Dendritic cell treated with granulocyte-macrophage colony-stimulating factor and Interleukin-4, amounts not matched to agents 40 ng/mL and 50 ng/mL, for 4 days (primary cell): Measurements from ENCODE around the gene DRD3.

Experiments used
- H3K27ac Mint-ChIP-seq: one replicate; pipeline ENCODE4 v1.8.0; 2022; ENCODE audit warnings: mild to moderate bottlenecking, mixed read lengths
- H3K27me3 Mint-ChIP-seq: one replicate; pipeline ENCODE4 v1.8.0; 2022; ENCODE audit warnings: mild to moderate bottlenecking, mixed read lengths
- H3K36me3 Mint-ChIP-seq: one replicate; pipeline ENCODE4 v1.8.0; 2022; ENCODE audit warnings: low read depth, mixed read lengths
- H3K4me1 Mint-ChIP-seq: one replicate; pipeline ENCODE4 v1.8.0; 2022; ENCODE audit warnings: low read depth, mixed read lengths
- H3K4me3 Mint-ChIP-seq: one replicate; pipeline ENCODE4 v1.8.0; 2022; ENCODE audit warnings: mild to moderate bottlenecking, moderate library complexity, mixed read lengths
- H3K9me3 Mint-ChIP-seq: one replicate; pipeline ENCODE4 v1.8.0; 2022; ENCODE audit warnings: mixed read lengths
- intact Hi-C: fragments of 100-400 bp; cut with micrococcal nuclease; formaldehyde crosslinking; loops from one replicate; pipeline ENCODE4 v1.15.0; 2022

DRD3 gene

GRCh38 chr3:114155370-114155821 lies 23.5 kb downstream of the DRD3 start:
- Mint-ChIP-seq H3K27me3 (peaks cover 20% of the 10 kb centered on the region), H3K4me3 (no peak overlapping the region), H3K27ac (no peak overlapping the region), H3K4me1 (peaks cover 4% of the 10 kb centered on the region), H3K36me3 (no peaks in the 10 kb centered on the region), H3K9me3 (no peaks in the 10 kb centered on the region)
- intact Hi-C loops, result loop anchor here (5.0 kb wide), 1 partner anchor 418 kb away; no protein-coding TSS in a partner anchor

- Mint-ChIP-seq H3K9me3 (no peaks in the 10 kb centered on the region), H3K4me3 (no peak overlapping the region), H3K4me1 (peaks cover 4% of the 10 kb centered on the region), H3K36me3 (no peaks in the 10 kb centered on the region), H3K27me3 (peaks cover 20% of the 10 kb centered on the region), H3K27ac (no peak overlapping the region)
- intact Hi-C loops, result loop anchor here (5.0 kb wide), 1 partner anchor 312 kb away; no protein-coding TSS in a partner anchor
These were observed 24.5 kb downstream of the DRD3 start for GRCh38 chr3:114154321-114154821.

- intact Hi-C loops, result loop anchor here (5.0 kb wide), 1 partner anchor 310 kb away; no protein-coding TSS in a partner anchor
- Mint-ChIP-seq H3K27ac (no peak overlapping the region), H3K4me3 (peak overlapping the region; percentile 67), H3K36me3 (no peaks in the 10 kb centered on the region), H3K4me1 (peaks cover 4% of the 10 kb centered on the region), H3K9me3 (no peaks in the 10 kb centered on the region), H3K27me3 (peaks cover 10% of the 10 kb centered on the region)
These were observed 26.2 kb downstream of the DRD3 start for GRCh38 chr3:114152519-114153151.

- Mint-ChIP-seq H3K27ac (no peak overlapping the region), H3K9me3 (no peaks in the 10 kb centered on the region), H3K36me3 (no peaks in the 10 kb centered on the region), H3K4me3 (no peak overlapping the region), H3K27me3 (peaks cover 6% of the 10 kb centered on the region), H3K4me1 (peaks cover 4% of the 10 kb centered on the region)
- intact Hi-C loops, result loop anchor here (5.0 kb wide), 1 partner anchor 309 kb away; no protein-coding TSS in a partner anchor
These were observed 27.8 kb downstream of the DRD3 start for GRCh38 chr3:114151091-114151490.

- intact Hi-C loops, result no loop called here
- Mint-ChIP-seq H3K36me3 (no peaks in the 10 kb centered on the region), H3K27me3 (no peaks in the 10 kb centered on the region), H3K27ac (no peak overlapping the region), H3K4me1 (no peaks in the 10 kb centered on the region), H3K9me3 (no peaks in the 10 kb centered on the region), H3K4me3 (no peak overlapping the region)
These were observed 31.6 kb downstream of the DRD3 start for GRCh38 chr3:114147251-114147650.

- H3K4me1 Mint-ChIP-seq, result no peaks in the 10 kb centered on the region
- no peaks in the 10 kb centered on the region for H3K9me3 Mint-ChIP-seq
- intact Hi-C loops, result no loop called here
- no peaks in the 10 kb centered on the region for H3K27me3 Mint-ChIP-seq
- no peaks in the 10 kb centered on the region for H3K36me3 Mint-ChIP-seq
- no peak overlapping the region for H3K4me3 Mint-ChIP-seq
- H3K27ac Mint-ChIP-seq, result no peak overlapping the region
These were observed 33.8 kb downstream of the DRD3 start for GRCh38 chr3:114144909-114145688.

- H3K36me3 Mint-ChIP-seq, result no peaks in the 10 kb centered on the region
- H3K4me1 Mint-ChIP-seq, result no peaks in the 10 kb centered on the region
- no peak overlapping the region for H3K4me3 Mint-ChIP-seq
- no peaks in the 10 kb centered on the region for H3K9me3 Mint-ChIP-seq
- intact Hi-C loops, result no loop called here
- H3K27me3 Mint-ChIP-seq, result no peaks in the 10 kb centered on the region
- H3K27ac Mint-ChIP-seq, result no peak overlapping the region
These were observed 35.0 kb downstream of the DRD3 start for GRCh38 chr3:114143817-114144216.

- no peak overlapping the region for H3K27ac Mint-ChIP-seq
- no peaks in the 10 kb centered on the region for H3K9me3 Mint-ChIP-seq
- intact Hi-C loops, result no loop called here
These were observed 39.0 kb downstream of the DRD3 start for GRCh38 chr3:114139836-114140235.

GRCh38 chr3:114133947-114134346 lies 44.9 kb downstream of the DRD3 start:
- H3K9me3 Mint-ChIP-seq, result no peaks in the 10 kb centered on the region
- no peak overlapping the region for H3K27ac Mint-ChIP-seq
- no peak overlapping the region for H3K4me3 Mint-ChIP-seq
- H3K4me1 Mint-ChIP-seq, result no peaks in the 10 kb centered on the region
- H3K27me3 Mint-ChIP-seq, result no peaks in the 10 kb centered on the region
- H3K36me3 Mint-ChIP-seq, result no peaks in the 10 kb centered on the region
- intact Hi-C loops, result no loop called here

More at GRCh38 chr3:114139836-114140235, 39.0 kb downstream of the DRD3 start:
- Mint-ChIP-seq H3K4me1 (no peaks in the 10 kb centered on the region), H3K27me3 (no peaks in the 10 kb centered on the region), H3K36me3 (no peaks in the 10 kb centered on the region), H3K4me3 (no peak overlapping the region)

- H3K27ac Mint-ChIP-seq, result no peak overlapping the region
- H3K36me3 Mint-ChIP-seq, result no peaks in the 10 kb centered on the region
- no peak overlapping the region for H3K4me3 Mint-ChIP-seq
- intact Hi-C loops, result no loop called here
- H3K27me3 Mint-ChIP-seq, result no peaks in the 10 kb centered on the region
- no peaks in the 10 kb centered on the region for H3K9me3 Mint-ChIP-seq
- H3K4me1 Mint-ChIP-seq, result no peaks in the 10 kb centered on the region
These were observed 46.4 kb downstream of the DRD3 start for GRCh38 chr3:114132500-114132899.

- intact Hi-C loops, result no loop called here
- H3K4me1 Mint-ChIP-seq, result no peaks in the 10 kb centered on the region
- H3K27me3 Mint-ChIP-seq, result no peaks in the 10 kb centered on the region
- no peak overlapping the region for H3K4me3 Mint-ChIP-seq
- H3K27ac Mint-ChIP-seq, result no peak overlapping the region
- no peaks in the 10 kb centered on the region for H3K9me3 Mint-ChIP-seq
- H3K36me3 Mint-ChIP-seq, result no peaks in the 10 kb centered on the region
These were observed 50.0 kb downstream of the DRD3 start for GRCh38 chr3:114128826-114129225.

GRCh38 chr3:114128231-114128630 lies 50.6 kb downstream of the DRD3 start:
- Mint-ChIP-seq H3K27me3 (no peaks in the 10 kb centered on the region), H3K4me3 (no peak overlapping the region), H3K4me1 (no peaks in the 10 kb centered on the region), H3K9me3 (no peaks in the 10 kb centered on the region), H3K36me3 (no peaks in the 10 kb centered on the region), H3K27ac (no peak overlapping the region)
- intact Hi-C loops, result no loop called here

- Mint-ChIP-seq H3K27ac (no peak overlapping the region), H3K4me1 (no peaks in the 10 kb centered on the region), H3K9me3 (no peaks in the 10 kb centered on the region), H3K36me3 (no peaks in the 10 kb centered on the region), H3K27me3 (no peaks in the 10 kb centered on the region), H3K4me3 (no peak overlapping the region)
- intact Hi-C loops, result no loop called here
These were observed 51.3 kb downstream of the DRD3 start for GRCh38 chr3:114127517-114127916.

GRCh38 chr3:114126461-114126860 lies 52.4 kb downstream of the DRD3 start:
- Mint-ChIP-seq H3K4me3 (no peak overlapping the region), H3K9me3 (no peaks in the 10 kb centered on the region), H3K36me3 (no peaks in the 10 kb centered on the region), H3K27me3 (no peaks in the 10 kb centered on the region), H3K27ac (no peak overlapping the region), H3K4me1 (no peaks in the 10 kb centered on the region)
- intact Hi-C loops, result no loop called here
